D341Med (cell line): Measurements from ENCODE around the gene TNFRSF8.
A peak's percentile ranks its signal among the peaks of the same experiment; 100 is the strongest.
"Not testable (repeated sequence)": the region's sequence is repeated elsewhere in the genome, so short reads cannot be mapped to it uniquely, and the experiment has no call there.

Source experiments
- DNase-seq: peaks from one replicate; pipeline ENCODE4 v3.0.0; 2012; ENCODE audit warnings: low spot score

TNFRSF8 gene

GRCh38 chr1:12087797-12088314, 24.8 kb downstream of the TNFRSF8 start:
- DNase-seq: no peak

DNA sequence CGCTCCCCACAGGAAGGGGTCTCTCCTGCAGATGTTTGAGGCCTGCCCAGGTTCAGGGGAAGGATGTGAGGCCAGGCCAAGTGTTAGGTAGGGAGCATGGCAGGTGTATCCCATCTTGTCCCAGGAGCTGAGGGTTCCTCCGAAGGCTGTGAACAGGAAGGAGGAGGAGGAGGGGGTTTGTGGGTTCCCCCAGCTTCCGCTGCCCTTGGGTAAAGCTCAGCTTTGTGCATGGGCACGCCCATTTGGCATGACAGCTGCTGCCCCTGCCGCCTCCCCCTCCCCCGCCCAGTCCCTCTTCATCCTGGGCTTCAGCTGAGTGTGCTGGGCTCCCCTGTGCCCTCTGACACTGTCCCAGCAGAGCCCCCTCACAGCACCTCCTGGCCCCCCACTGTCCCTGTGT, 25.5 kb downstream of the TNFRSF8 start:
- no peak for DNase-seq

- DNase-seq: no peak
Measured at GRCh38 chr1:12090326-12090725, 27.2 kb downstream of the TNFRSF8 start.

- DNase-seq: no peak
Measured at GRCh38 chr1:12091191-12091590, 28.1 kb downstream of the TNFRSF8 start.

- no peak for DNase-seq
Measured at GRCh38 chr1:12094180-12094579, 31.1 kb downstream of the TNFRSF8 start.

- no peak for DNase-seq
Measured at GRCh38 chr1:12095452-12096263, 32.6 kb downstream of the TNFRSF8 start.

DNA sequence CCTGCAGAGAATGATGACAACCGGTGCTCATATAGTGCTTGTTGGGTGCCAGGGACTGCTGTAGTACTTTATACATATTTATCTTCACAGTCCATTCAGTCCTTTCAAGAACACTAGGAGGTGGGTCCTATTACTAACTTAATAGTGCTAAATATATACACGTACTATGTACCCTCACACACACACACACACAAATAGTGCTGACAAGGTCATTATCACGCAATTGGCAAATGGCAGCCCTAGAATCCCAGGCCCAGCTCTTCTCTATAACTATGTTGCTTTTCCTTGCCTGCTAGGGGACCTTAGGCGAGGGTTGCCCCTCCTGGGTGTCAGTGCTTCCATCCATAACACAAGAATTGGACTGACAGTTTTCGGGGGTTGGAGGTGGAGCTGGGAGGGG, 33.5 kb downstream of the TNFRSF8 start:
- DNase-seq: no peak

DNA sequence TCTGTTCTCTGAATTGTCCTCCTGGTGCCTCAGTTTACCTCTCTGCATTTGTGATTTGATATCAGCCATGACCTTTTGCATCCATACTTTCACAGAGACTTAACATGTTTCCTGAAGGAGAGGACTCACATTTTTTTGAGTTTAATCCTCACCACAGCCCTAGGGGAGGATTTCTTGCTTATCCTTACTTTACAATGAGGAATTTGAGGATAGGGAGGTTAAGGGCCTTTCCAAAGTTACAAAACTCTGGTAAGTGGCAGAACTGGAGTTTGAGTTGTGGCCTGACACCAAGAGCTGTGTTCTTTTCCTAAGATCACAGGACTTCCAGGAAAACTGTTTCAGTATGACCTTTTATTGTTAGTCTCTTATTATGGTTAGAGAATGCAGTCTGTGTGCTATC, 34.2 kb downstream of the TNFRSF8 start:
- no peak for DNase-seq

- DNase-seq: no peak
Measured at GRCh38 chr1:12098786-12099185, 35.7 kb downstream of the TNFRSF8 start.

DNA sequence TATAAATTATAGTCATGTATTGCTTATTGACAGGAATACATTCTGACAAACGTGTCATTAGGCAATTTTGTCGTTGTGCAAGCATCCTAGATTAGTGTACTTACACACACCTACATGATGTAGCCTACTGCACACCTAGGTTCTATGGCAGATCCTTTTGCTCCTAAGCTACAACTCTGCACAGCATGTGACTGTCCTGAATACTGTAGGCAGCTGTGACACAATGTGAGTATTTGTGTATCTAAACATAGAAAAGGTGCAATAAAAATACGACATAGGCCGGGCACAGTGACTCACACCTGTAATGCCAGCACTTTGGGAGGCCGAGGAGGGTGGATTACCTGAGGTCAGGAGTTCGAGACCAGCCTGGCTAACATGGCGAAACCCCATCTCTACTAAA, 36.5 kb downstream of the TNFRSF8 start:
- DNase-seq: no peak

DNA sequence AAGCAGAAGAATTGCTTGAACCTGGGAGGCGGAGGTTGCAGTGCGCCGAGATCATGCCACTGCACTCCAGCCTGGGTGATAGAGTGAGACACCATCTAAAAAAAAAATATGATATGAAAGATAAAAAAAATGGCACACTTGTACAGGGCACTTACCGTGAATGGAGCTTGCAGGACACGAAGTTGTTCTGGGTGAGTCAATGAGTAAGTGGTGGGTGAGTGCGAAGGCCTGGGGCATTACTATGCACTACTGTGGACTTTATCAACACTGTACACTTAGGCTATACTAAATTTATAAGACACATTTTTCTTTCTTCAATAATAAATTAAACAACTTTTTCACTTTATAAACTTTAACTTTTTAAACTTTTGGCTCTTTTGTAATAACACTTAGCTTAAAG, 37.0 kb downstream of the TNFRSF8 start:
- no peak for DNase-seq

GRCh38 chr1:12101120-12101519, 38.0 kb downstream of the TNFRSF8 start:
- not testable (repeated sequence) for DNase-seq

DNA sequence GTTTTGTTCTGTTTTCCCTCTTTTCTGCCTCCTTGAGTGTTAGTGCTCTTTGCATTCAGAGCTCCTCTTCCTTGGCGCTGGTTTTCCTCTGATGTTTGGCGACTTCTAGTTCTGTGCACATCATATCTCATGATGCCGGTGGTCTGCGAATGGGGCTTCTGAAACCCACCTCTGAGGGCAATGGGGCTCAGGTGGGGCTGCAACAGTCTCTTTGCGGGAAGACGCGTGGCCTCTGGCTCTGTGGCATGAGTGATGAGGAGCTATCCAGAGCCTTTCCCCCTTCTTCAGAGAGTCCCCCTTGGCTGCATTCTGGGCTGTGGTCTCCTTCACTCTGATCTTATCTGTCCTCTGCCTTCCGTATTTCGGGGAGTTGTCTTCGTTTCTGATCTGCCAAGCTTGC, 39.0 kb downstream of the TNFRSF8 start:
- DNase-seq: no peak

GRCh38 chr1:12104417-12104816, 41.3 kb downstream of the TNFRSF8 start:
- DNase-seq: no peak

GRCh38 chr1:12106153-12106552, 43.0 kb downstream of the TNFRSF8 start:
- no peak for DNase-seq

- DNase-seq: peak; percentile 72
Measured at GRCh38 chr1:12106861-12107260, 43.8 kb downstream of the TNFRSF8 start.

GRCh38 chr1:12107718-12108117, 44.6 kb downstream of the TNFRSF8 start:
- no peak for DNase-seq

DNA sequence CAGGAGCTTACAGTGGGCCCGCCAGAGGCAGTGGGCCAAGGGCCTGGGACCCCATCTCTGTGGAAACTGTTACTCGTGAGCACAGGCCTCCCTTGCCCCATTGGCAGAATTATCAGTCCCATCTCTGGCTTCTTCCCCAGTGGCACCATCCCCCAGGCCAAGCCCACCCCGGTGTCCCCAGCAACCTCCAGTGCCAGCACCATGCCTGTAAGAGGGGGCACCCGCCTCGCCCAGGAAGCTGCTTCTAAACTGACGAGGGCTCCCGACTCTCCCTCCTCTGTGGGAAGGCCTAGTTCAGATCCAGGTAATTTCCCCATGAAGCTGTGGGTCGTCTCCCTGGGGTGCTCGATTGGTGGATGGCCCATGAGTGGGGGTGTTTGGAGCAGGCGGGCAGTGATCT, 46.8 kb downstream of the TNFRSF8 start:
- DNase-seq: no peak

GRCh38 chr1:12111741-12112140, 48.6 kb downstream of the TNFRSF8 start:
- no peak for DNase-seq

GRCh38 chr1:12112711-12113161, 49.6 kb downstream of the TNFRSF8 start:
- DNase-seq: no peak

DNA sequence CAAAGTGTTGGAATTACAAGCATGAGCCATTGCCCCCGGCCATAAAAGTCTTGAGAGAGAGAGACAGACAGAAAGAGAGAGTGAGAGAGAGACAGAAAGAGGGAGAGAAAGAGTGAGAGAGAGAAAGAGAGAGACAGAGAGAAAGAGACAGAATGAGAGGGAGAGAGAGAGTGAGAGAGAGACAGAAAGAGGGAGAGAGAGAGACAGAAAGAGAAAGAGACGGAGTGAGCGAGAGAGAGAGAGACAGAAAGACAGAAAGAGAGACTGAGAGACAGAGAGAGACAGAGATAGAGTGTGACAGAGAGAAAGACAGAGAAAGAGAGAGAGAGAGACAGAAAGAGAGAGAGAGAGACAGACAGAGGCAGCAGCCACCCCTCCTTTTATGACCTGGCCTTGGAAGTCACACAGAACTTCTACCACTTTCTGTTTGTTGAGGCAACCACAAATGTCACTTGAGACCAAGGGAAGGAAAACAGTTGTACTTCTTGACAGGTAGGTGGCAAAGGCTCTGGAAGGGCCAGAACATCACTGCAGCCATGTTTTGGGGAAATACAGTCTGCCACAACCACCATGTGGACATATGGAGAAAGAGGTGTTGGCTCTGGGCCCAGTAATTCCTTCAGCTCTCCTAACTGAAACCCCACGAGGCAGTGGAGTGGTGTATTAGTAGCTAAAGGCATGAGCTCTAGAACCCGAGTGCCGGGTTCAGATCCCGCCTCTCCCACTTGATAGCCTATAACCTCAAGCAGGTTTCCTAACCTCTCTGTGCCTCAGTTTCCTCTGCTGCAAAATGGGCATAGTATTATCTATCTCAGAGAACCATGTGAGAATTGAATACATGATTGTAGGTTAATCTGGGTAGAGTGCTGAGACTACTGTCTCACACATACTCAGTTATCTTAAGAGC, 50.6 kb downstream of the TNFRSF8 start:
- no peak for DNase-seq

DNA sequence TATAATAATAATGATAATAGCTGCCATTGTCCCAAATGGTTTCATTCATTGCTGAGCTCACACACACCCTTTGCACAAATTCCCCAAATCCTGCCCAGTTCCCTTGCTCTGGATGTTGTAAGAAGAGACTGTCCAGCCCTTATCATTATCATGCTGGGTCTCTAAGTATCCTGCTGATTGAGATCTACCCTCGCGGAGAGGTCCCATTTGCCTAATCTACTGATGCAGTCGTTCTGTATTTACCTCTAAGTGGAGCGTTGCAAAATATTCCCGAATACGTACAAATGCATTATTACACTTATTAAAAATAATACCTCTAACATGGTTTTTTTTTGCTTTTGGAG, 51.2 kb downstream of the TNFRSF8 start:
- DNase-seq: no peak

- no peak for DNase-seq
Measured at GRCh38 chr1:12114916-12115315, 51.8 kb downstream of the TNFRSF8 start.
